ENCODE results near the gene ZNF311. TPM values are rescaled to one million over a fixed set of nuclear protein-coding genes. Genes with fewer than 3 reads are reported as not detected.

The ZNF311 gene
- total RNA-seq, 1 experiment from 2014 or later: 0.39 TPM

DNA sequence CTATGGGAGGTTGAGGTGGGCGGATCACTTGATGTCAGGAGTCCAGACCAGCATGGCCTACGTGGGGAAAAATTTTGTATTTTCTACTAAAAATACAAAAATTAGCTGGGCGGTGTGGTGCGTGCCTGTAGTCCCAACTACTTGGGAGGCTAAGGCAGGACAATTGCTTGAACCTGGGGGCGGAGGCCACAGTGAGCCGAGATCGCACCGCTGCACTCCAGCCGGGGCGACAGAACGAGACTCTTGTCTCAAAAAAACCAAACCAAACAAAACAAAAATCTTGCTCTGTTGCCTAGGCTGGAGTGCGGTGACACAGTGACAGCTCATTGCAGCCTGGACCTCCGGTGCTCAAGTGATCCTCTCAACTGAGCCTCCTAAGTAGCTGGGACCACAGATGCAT lies 23.7 kb upstream of the ZNF311 start:
- Histone ChIP-seq H3K4me3 (ENCODE audit: low read depth in 2 of 2, low read length in 2 of 2) (no peak overlapping the region), H3K27ac (ENCODE audit: low read length) (no peak overlapping the region), H3K9me3 (ENCODE audit: control insufficient read depth, insufficient read depth, low read depth, low read length) (no peaks in the 10 kb centered on the region), H3K36me3 (ENCODE audit: control insufficient read depth, insufficient read depth, low read length) (no peaks in the 10 kb centered on the region), H3K27me3 (ENCODE audit: control insufficient read depth, insufficient read depth, low read length) (peaks cover 10% of the 10 kb centered on the region), H3K4me1 (ENCODE audit: control insufficient read depth, insufficient read depth, low read length) (no peaks in the 10 kb centered on the region)
- TF ChIP-seq POLR2AphosphoS5 (IDR thresholded peaks at IDR 0.05; ENCODE audit: low read depth, low read length): no peak
- POLR2A ChIA-PET: no interaction called here
- intact Hi-C loops (cut with micrococcal nuclease; ENCODE audit: unreplicated experiment) (loop anchor here (10.0 kb wide), 1 partner anchor 556 kb away; the partner anchor contains the start of gene OR2H2), in situ Hi-C loops (cut with HindIII; ENCODE audit: low pct_unique_long_range_greater_than_20kb, low sequenced_read_pairs) (no loop called here)
- DNase-seq (ENCODE audit: low read depth, low spot score): no peak
- no peak for ATAC-seq
- CTCF ChIA-PET: no interaction called here
- BruUV-seq (replicated peaks): no TSS peak

DNA sequence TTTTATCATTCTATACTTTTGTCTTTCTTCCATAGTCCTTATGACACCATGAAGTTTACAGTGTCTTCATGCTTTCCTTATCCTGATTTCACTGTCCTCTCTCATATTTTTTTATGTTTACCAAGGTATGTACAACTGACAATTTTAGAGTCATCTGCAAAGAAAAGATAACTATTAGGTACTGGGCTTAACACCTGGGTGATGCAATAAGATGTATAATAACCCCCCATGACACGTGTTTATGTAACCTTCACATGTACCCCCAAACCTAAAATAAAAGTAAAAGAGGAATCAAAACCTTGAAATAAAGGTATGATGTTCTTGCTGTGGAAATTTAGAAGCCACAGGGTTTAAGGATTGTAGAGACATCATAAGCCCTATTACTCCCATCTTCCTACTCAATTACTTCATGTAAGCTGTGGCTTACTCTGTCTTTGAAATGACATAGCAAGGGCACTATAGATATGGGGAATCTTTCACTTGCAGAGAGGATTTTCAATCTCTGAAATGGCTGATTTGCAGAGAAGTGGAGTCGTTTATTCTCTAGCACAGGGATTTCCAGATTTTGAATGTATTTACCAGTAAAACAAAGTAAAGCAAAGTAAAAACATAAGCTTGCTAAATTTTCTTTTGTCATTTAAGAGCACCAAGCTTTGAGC lies 20.9 kb upstream of the ZNF311 start:
- CTCF ChIA-PET: no interaction called here
- POLR2A ChIA-PET: no interaction called here
- Histone ChIP-seq H3K4me1 (ENCODE audit: control insufficient read depth, insufficient read depth, low read length) (no peaks in the 10 kb centered on the region), H3K36me3 (ENCODE audit: control insufficient read depth, insufficient read depth, low read length) (no peaks in the 10 kb centered on the region), H3K27ac (ENCODE audit: low read length) (no peak overlapping the region), H3K4me3 (ENCODE audit: low read depth in 2 of 2, low read length in 2 of 2) (no peak overlapping the region), H3K27me3 (ENCODE audit: control insufficient read depth, insufficient read depth, low read length) (peaks cover 10% of the 10 kb centered on the region), H3K9me3 (ENCODE audit: control insufficient read depth, insufficient read depth, low read depth, low read length) (no peaks in the 10 kb centered on the region)
- in situ Hi-C loops (cut with HindIII; ENCODE audit: low pct_unique_long_range_greater_than_20kb, low sequenced_read_pairs): no loop called here
- DNase-seq (ENCODE audit: low read depth, low spot score): no peak
- no peak for ATAC-seq
- TF ChIP-seq POLR2AphosphoS5 (IDR thresholded peaks at IDR 0.05; ENCODE audit: low read depth, low read length) (no peak), SIN3A (IDR thresholded peaks at IDR 0.05; ENCODE audit: borderline replicate concordance, insufficient read depth, low read depth, low read length) (no peak), TCF7L2 (IDR thresholded peaks at IDR 0.05; ENCODE audit: low read depth, low read length) (no peak)
- TF ChIP-seq, protein P1, sequence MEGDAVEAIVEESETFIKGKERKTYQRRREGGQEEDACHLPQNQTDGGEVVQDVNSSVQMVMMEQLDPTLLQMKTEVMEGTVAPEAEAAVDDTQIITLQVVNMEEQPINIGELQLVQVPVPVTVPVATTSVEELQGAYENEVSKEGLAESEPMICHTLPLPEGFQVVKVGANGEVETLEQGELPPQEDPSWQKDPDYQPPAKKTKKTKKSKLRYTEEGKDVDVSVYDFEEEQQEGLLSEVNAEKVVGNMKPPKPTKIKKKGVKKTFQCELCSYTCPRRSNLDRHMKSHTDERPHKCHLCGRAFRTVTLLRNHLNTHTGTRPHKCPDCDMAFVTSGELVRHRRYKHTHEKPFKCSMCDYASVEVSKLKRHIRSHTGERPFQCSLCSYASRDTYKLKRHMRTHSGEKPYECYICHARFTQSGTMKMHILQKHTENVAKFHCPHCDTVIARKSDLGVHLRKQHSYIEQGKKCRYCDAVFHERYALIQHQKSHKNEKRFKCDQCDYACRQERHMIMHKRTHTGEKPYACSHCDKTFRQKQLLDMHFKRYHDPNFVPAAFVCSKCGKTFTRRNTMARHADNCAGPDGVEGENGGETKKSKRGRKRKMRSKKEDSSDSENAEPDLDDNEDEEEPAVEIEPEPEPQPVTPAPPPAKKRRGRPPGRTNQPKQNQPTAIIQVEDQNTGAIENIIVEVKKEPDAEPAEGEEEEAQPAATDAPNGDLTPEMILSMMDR (IDR thresholded peaks at IDR 0.05): no peak
- TF ChIP-seq, protein P2, sequence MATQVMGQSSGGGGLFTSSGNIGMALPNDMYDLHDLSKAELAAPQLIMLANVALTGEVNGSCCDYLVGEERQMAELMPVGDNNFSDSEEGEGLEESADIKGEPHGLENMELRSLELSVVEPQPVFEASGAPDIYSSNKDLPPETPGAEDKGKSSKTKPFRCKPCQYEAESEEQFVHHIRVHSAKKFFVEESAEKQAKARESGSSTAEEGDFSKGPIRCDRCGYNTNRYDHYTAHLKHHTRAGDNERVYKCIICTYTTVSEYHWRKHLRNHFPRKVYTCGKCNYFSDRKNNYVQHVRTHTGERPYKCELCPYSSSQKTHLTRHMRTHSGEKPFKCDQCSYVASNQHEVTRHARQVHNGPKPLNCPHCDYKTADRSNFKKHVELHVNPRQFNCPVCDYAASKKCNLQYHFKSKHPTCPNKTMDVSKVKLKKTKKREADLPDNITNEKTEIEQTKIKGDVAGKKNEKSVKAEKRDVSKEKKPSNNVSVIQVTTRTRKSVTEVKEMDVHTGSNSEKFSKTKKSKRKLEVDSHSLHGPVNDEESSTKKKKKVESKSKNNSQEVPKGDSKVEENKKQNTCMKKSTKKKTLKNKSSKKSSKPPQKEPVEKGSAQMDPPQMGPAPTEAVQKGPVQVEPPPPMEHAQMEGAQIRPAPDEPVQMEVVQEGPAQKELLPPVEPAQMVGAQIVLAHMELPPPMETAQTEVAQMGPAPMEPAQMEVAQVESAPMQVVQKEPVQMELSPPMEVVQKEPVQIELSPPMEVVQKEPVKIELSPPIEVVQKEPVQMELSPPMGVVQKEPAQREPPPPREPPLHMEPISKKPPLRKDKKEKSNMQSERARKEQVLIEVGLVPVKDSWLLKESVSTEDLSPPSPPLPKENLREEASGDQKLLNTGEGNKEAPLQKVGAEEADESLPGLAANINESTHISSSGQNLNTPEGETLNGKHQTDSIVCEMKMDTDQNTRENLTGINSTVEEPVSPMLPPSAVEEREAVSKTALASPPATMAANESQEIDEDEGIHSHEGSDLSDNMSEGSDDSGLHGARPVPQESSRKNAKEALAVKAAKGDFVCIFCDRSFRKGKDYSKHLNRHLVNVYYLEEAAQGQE (IDR thresholded peaks at IDR 0.05; ENCODE audit: insufficient read depth in 1 of 2, low read depth in 2 of 2, low read length in 1 of 2): no peak
- no TSS peak for BruUV-seq (replicated peaks)
- intact Hi-C loops (cut with micrococcal nuclease; ENCODE audit: unreplicated experiment): loop anchor here (10.0 kb wide), 1 partner anchor 559 kb away; the partner anchor contains the start of gene OR2H2

DNA sequence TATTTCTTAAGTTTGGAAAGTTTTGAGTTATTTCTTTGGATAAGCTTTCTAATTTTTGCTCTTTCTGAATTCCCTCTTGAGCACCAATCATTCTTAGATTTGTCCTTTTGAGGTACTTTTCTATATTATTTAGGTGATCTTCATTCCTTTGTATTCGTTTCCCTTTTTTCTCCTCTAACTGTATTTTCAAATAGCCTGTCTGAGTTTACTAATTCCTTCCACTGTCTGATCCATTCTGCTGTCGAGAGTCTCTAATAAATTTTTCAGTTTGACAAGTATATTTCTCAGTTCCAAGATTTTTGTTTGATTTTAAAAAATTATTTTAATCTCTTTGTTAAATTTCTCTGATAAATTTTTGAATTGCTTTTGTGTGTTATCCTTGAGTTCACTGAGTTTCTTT lies 16.3 kb upstream of the ZNF311 start:
- DNase-seq (ENCODE audit: low read depth, low spot score): no peak
- no peak for ATAC-seq
- Histone ChIP-seq H3K9me3 (ENCODE audit: control insufficient read depth, insufficient read depth, low read depth, low read length) (no peaks in the 10 kb centered on the region), H3K27ac (ENCODE audit: low read length) (no peak overlapping the region), H3K36me3 (ENCODE audit: control insufficient read depth, insufficient read depth, low read length) (no peaks in the 10 kb centered on the region), H3K4me3 (ENCODE audit: low read depth in 2 of 2, low read length in 2 of 2) (no peak overlapping the region), H3K27me3 (ENCODE audit: control insufficient read depth, insufficient read depth, low read length) (peaks cover 10% of the 10 kb centered on the region), H3K4me1 (ENCODE audit: control insufficient read depth, insufficient read depth, low read length) (no peaks in the 10 kb centered on the region)
- in situ Hi-C loops (cut with HindIII; ENCODE audit: low pct_unique_long_range_greater_than_20kb, low sequenced_read_pairs): no loop called here
- TF ChIP-seq SIN3A (IDR thresholded peaks at IDR 0.05; ENCODE audit: borderline replicate concordance, insufficient read depth, low read depth, low read length) (no peak), TCF7L2 (IDR thresholded peaks at IDR 0.05; ENCODE audit: low read depth, low read length) (no peak)
- TF ChIP-seq, protein P2 (IDR thresholded peaks at IDR 0.05; ENCODE audit: insufficient read depth in 1 of 2, low read depth in 2 of 2, low read length in 1 of 2): no peak
- TF ChIP-seq, protein P1 (IDR thresholded peaks at IDR 0.05): no peak
- intact Hi-C loops (cut with micrococcal nuclease; ENCODE audit: unreplicated experiment): loop anchor here (10.0 kb wide), 1 partner anchor 563 kb away; the partner anchor contains the start of gene OR2H2
- BruUV-seq (replicated peaks): no TSS peak
- ChIA-PET POLR2A (no interaction called here), CTCF (no interaction called here)
